Gastrocnemius medialis (tissue), 4 donors: Measurements from ENCODE around the gene SHBG. TPM values are rescaled to one million over a fixed set of nuclear protein-coding genes. Genes with fewer than 3 reads are reported as not detected.

ENCODE experiments used
- ATAC-seq, 2 donors: fragments of 150-250 bp; one replicate each; pipeline ENCODE4 v1.9.1; 2016
- DNase-seq, 2 donors: peaks; one replicate each; pipeline ENCODE4 v3.0.0-alpha.2; 2019
- H3K27ac ChIP-seq, 4 donors: fragments of 200-600 bp; sonication (generic); 1 replicate in 1 of 4; 2 replicates in 3 of 4; pipeline ENCODE4 v1.5.1; 2016 to 2018; ENCODE audit warnings: mild to moderate bottlenecking in 2 of 4, moderate library complexity in 1 of 4
- H3K27me3 ChIP-seq, 3 donors: fragments of 200-600 bp; sonication (generic) in 2 of 3; 1 replicate in 1 of 3; 2 replicates in 2 of 3; pipeline versions ENCODE4 v1.5.1 to v1.6.0; 2016 to 2019; ENCODE audit warnings: mild to moderate bottlenecking in 1 of 3, moderate library complexity in 1 of 3
- H3K36me3 ChIP-seq, 2 donors: fragments of 200-600 bp; sonication (generic) in 1 of 2; one replicate each; pipeline ENCODE4 v1.5.1; 2017 to 2018
- H3K4me1 ChIP-seq, 2 donors: fragments of 200-600 bp; sonication (generic) in 1 of 2; one replicate each; pipeline ENCODE4 v1.5.1; 2016 to 2017; ENCODE audit warnings: mild to moderate bottlenecking in 2 of 2
- H3K4me3 ChIP-seq, 4 donors: fragments of 200-600 bp; sonication (generic) in 3 of 4; 1 replicate in 1 of 4; 2 replicates in 3 of 4; pipeline ENCODE4 v1.5.1; 2016 to 2019; ENCODE audit warnings: mild to moderate bottlenecking in 2 of 4
- H3K9me3 ChIP-seq, 3 donors: fragments of 200-600 bp; sonication (generic) in 2 of 3; 1 replicate in 1 of 3; 2 replicates in 2 of 3; pipeline ENCODE4 v1.5.1; 2016 to 2019
- POLR2A ChIP-seq, 2 donors: fragments of 450-650 bp; IDR thresholded peaks; one replicate each; pipeline ENCODE4 v1.6.1; 2017; ENCODE audit warnings: antibody characterized with exemption in 2 of 2, mild to moderate bottlenecking in 2 of 2, moderate library complexity in 2 of 2
- in situ Hi-C, 4 donors: fragments of 200-750 bp; cut with MboI; loops; one replicate each; pipeline versions ENCODE4 v1.15.0 to v1.8.0; 2017; ENCODE audit warnings: low sequenced_read_pairs in 4 of 4
- intact Hi-C: fragments of 100-400 bp; cut with DNase I; formaldehyde crosslinking; loops from one replicate; pipeline ENCODE4 v1.15.1; 2023; ENCODE audit warnings: low total_unique reads
- total RNA-seq, 4 donors: library from RNA; depleted of rRNA; stranded (reverse); fragments of >200 nt; gene quantifications; one replicate each; pipeline versions ENCODE4 v1.1.0 to v1.2.3, GENCODE V29; 2016
- TF ChIP-seq, protein P1 (sequence below), 5 experiments: fragments of 450-650 bp in 3 of 5; fragments of 200-600 bp in 2 of 5; sonication (generic) in 2 of 5; IDR thresholded peaks in 4 of 5; conservative IDR thresholded peaks in 1 of 5; 1 replicate in 4 of 5; 2 replicates in 1 of 5; pipeline ENCODE4 v1.5.1; 2016 to 2019; ENCODE audit warnings: antibody characterized with exemption in 5 of 5, mild to moderate bottlenecking in 3 of 5, moderate library complexity in 3 of 5

SHBG gene
- total RNA-seq, 4 donors from 2014 or later = not detected

GRCh38 chr17:7583253-7584109, 46.5 kb upstream of the SHBG start, which contains the start of gene MPDU1:
Gene MPDU1 (plus strand): TSS chr17:7583852. CDS start chr17:7583863, 11 bp downstream.
- in situ Hi-C loops (no loop called here), intact Hi-C loops (no loop called here)
- peaks cover 56 to 59% of the 10 kb centered on the region in 2 donors for H3K4me1 ChIP-seq

DNA sequence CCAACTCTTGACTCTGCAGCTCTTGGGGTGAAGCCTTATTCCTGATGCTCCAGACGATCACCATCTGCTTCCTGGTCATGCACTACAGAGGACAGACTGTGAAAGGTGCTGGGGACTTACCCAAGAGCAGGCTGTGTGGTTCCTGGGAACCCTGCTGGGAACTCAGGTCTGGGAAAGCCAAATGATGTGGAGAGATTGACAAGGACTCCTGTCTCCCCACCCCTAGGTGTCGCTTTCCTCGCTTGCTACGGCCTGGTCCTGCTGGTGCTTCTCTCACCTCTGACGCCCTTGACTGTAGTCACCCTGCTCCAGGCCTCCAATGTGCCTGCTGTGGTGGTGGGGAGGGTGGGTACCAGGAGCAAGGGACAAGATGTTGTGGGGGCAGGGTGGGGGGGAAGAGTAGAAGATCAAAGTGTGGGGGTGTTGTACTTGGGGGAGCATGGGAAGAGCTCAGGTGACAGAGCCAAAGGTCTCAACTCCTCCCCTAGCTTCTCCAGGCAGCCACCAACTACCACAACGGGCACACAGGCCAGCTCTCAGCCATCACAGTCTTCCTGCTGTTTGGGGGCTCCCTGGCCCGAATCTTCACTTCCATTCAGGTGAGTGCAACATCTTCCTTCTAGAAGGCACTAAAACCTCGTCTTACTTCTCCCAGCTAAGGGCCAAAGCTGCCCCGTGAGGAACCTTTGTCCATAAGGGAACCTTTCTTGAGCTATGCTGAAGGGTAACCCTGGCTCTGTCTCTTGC, 43.1 kb upstream of the SHBG start:
- ATAC-seq (no peak), DNase-seq (peak in 1 of 2 donors; percentile 52)
- Histone ChIP-seq H3K4me3 (no peak overlapping the region), H3K27ac (peak overlapping the region in 3 of 4 donors; percentile 2 to 62 (median 20)), H3K27me3 (no peaks in the 10 kb centered on the region), H3K9me3 (no peaks in the 10 kb centered on the region), H3K36me3 (peaks cover 0 to 32% of the 10 kb centered on the region in 2 donors), H3K4me1 (peaks cover 42 to 53% of the 10 kb centered on the region in 2 donors)
- intact Hi-C loops = no loop called here
- in situ Hi-C loops = no loop called here
- TF ChIP-seq, protein P1, sequence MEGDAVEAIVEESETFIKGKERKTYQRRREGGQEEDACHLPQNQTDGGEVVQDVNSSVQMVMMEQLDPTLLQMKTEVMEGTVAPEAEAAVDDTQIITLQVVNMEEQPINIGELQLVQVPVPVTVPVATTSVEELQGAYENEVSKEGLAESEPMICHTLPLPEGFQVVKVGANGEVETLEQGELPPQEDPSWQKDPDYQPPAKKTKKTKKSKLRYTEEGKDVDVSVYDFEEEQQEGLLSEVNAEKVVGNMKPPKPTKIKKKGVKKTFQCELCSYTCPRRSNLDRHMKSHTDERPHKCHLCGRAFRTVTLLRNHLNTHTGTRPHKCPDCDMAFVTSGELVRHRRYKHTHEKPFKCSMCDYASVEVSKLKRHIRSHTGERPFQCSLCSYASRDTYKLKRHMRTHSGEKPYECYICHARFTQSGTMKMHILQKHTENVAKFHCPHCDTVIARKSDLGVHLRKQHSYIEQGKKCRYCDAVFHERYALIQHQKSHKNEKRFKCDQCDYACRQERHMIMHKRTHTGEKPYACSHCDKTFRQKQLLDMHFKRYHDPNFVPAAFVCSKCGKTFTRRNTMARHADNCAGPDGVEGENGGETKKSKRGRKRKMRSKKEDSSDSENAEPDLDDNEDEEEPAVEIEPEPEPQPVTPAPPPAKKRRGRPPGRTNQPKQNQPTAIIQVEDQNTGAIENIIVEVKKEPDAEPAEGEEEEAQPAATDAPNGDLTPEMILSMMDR (IDR thresholded peaks at IDR 0.05 in 4 of 5, conservative IDR thresholded peaks at IDR 0.05 in 1 of 5) = peak in 1 of 5 experiments; percentile 13
- TF ChIP-seq POLR2A (IDR thresholded peaks at IDR 0.05) = no peak

More at GRCh38 chr17:7583253-7584109, 46.5 kb upstream of the SHBG start, which contains the start of gene MPDU1:
- peak within 1 kb of the TSS; percentile 98 to 100 (median 99) for H3K27ac ChIP-seq
- TF ChIP-seq POLR2A (IDR thresholded peaks at IDR 0.05) = peak; percentile 54 to 73
- TF ChIP-seq, protein P1 (IDR thresholded peaks at IDR 0.05 in 4 of 5, conservative IDR thresholded peaks at IDR 0.05 in 1 of 5) = no peak
- no peaks in the 10 kb centered on the region for H3K9me3 ChIP-seq
- H3K36me3 ChIP-seq = peaks cover 0 to 24% of the 10 kb centered on the region in 2 donors
- H3K27me3 ChIP-seq = no peaks in the 10 kb centered on the region
- peak; percentile 87 for ATAC-seq
- peak; percentile 95 to 97 for DNase-seq
- H3K4me3 ChIP-seq = peak within 1 kb of the TSS; percentile 67 to 84 (median 68)

DNA sequence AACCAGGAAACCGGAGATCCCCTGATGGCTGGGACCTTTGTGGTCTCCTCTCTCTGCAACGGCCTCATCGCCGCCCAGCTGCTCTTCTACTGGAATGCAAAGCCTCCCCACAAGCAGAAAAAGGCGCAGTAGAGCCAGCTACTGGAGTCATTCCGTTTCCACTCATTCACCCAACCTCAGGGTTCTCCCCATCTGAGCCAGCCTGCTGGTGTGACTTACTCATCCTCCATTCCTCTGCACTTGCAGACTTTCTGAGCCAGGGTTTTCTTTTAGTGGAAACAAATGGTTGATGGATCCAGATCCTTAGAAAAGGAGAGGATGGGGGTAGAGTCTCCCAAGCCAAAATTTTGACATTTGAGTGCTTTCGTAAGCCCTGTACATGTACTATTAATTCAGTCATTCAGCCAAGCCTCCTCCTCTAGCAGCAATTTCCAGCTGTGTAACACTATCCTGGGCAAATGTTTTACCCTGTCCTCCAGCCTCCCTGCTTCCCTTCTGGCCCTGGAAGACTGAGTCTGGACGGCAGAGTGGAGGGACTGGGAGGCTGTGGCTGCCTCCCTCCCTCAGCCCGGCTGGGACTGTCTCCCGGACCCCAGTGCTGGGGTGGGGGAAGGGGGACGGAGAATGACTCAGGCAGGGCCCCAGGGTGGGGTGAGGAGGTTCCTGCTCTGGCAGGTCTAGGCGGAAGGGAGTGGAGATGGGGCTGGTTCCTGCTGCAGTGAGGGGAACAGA, 42.3 kb upstream of the SHBG start:
- in situ Hi-C loops (no loop called here), intact Hi-C loops (loop anchor here (2.0 kb wide), 1 partner anchor 27 kb away; the partner anchor contains the start of gene SENP3)
- peaks cover 0 to 40% of the 10 kb centered on the region in 2 donors for H3K36me3 ChIP-seq

More for the DNA sequence above, 42.3 kb upstream of the SHBG start:
- H3K27ac ChIP-seq = peak overlapping the region in 3 of 4 donors; percentile 37 to 81 (median 81)
- no peaks in the 10 kb centered on the region for H3K9me3 ChIP-seq
- H3K4me3 ChIP-seq = no peak overlapping the region
- H3K4me1 ChIP-seq = peaks cover 34 to 45% of the 10 kb centered on the region in 2 donors
- H3K27me3 ChIP-seq = no peaks in the 10 kb centered on the region
- no peak for TF ChIP-seq POLR2A (IDR thresholded peaks at IDR 0.05)
- TF ChIP-seq, protein P1 (IDR thresholded peaks at IDR 0.05 in 4 of 5, conservative IDR thresholded peaks at IDR 0.05 in 1 of 5) = no peak
- ATAC-seq = no peak
- no peak for DNase-seq
